SK-N-MC (cell line): Measurements from ENCODE around the gene FUT6.

Experiments
- DNase-seq: peaks from one replicate; pipeline ENCODE4 v3.0.0-alpha.2; 2011; ENCODE audit warnings: low read depth, low spot score
- H3K27ac ChIP-seq: fragments of 200-600 bp; sonication (generic); 2 replicates; pipeline ENCODE4 v1.5.1; 2016; ENCODE audit warnings: mixed run types
- H3K36me3 ChIP-seq: fragments of 200-600 bp; sonication (generic); 2 replicates; pipeline ENCODE4 v1.6.1; 2017; ENCODE audit warnings: antibody characterized with exemption, low read length, mixed read lengths; ENCODE audit not compliant: insufficient read depth
- H3K4me3 ChIP-seq: fragments of 200-600 bp; sonication (generic); 2 replicates; pipeline ENCODE4 v1.5.1; 2016
- H3K9ac ChIP-seq: fragments of 200-600 bp; sonication (generic); 2 replicates; pipeline ENCODE4 v1.8.0; 2017; ENCODE audit warnings: mixed run types, mixed read lengths; ENCODE audit not compliant: insufficient read length
- H3K9me3 ChIP-seq: fragments of 200-600 bp; sonication (generic); 2 replicates; pipeline ENCODE4 v1.6.1; 2017; ENCODE audit warnings: low read depth, mild to moderate bottlenecking, antibody characterized with exemption, low read length, moderate library complexity, mixed read lengths
- EZH2 ChIP-seq: fragments of 200-600 bp; sonication (generic); IDR thresholded peaks from one replicate; pipeline ENCODE4 v1.6.1; 2017; ENCODE audit warnings: antibody characterized with exemption
- FOXP2 ChIP-seq: optimal IDR thresholded peaks from 2 replicates; pipeline ENCODE3; 2011; ENCODE audit warnings: mild to moderate bottlenecking, moderate library complexity; ENCODE audit not compliant: insufficient read depth; ENCODE audit errors: extremely low read length, control extremely low read depth
- POLR2AphosphoS5 ChIP-seq: IDR thresholded peaks from 2 replicates; pipeline ENCODE4 v1.6.1; 2012; ENCODE audit warnings: mild to moderate bottlenecking, low read depth, low read length, borderline replicate concordance

Gene FUT6

DNA sequence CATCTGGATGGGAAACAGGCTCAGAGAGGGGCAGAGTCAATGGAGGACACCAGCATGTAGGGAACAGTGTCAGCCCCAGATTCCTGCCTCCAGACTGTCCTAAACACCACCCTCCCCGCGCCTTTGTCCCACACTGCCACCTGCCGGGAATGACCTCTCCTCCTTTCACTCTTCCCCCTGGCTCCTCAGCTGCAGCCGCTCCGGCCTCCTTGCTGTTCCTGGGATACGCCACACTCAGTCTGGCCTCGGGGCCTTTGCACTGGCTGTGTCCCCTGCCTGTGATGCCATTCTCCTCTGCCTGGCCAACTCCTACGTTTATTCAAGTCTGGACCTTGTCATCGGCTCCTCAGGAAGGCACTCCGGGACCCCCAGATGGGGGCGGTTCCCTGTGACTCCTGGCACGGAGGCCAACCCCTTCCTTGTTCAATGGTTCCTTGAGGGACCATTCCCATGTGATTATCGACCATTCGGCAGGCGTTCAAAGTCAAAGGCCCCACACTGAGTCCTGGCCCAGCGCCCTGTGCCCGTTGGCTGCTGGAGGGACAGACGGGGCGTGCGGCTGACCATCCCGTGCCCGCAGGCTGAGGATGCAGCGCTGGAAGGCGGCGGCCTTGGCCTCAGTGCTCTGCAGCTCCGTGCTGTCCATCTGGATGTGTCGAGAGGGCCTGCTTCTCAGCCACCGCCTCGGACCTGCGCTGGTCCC is 15.8 kb downstream of the FUT6 start:
- Histone ChIP-seq H3K36me3 (no peaks in the 10 kb centered on the region), H3K9ac (no peak overlapping the region), H3K27ac (no peak overlapping the region), H3K4me3 (no peak overlapping the region), H3K9me3 (no peaks in the 10 kb centered on the region)
- DNase-seq: no peak
- TF ChIP-seq EZH2: no peak
- no peak for TF ChIP-seq FOXP2
- TF ChIP-seq POLR2AphosphoS5: no peak

DNA sequence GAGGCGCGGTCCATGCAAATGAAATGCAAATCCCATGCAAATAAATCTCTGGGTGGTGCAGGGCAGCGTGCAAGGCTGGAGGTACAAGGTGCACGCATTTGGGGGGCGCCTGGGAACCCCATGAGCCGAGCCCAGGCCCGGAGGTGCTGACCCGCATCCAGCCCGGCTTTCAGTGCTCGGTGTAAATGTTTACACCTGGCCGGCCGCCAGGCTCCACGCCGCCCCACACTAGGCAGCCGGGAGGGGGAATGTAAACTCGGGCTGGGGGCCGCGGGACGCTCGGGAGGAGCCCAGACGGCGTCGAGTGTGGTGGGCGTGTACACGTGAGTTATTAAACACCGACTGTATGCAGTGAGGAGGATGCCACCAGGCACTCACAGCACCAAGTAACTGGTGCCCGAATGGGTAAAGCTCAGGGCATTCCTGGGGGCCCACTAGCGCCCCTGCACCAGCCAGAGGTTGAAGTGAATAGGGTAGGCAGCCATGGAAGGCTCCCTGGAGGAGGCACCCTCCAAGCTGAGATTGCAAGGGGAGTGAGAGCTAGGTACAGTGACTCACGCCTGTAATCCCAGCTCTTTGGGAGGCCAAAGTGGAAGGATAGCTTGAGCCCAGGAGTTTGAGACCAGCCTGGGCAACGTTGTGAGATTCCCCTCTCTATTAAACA is 17.2 kb downstream of the FUT6 start:
- TF ChIP-seq FOXP2: no peak
- no peak for TF ChIP-seq POLR2AphosphoS5
- TF ChIP-seq EZH2: no peak
- no peak for DNase-seq
- Histone ChIP-seq H3K9me3 (no peaks in the 10 kb centered on the region), H3K9ac (no peak overlapping the region), H3K4me3 (no peak overlapping the region), H3K36me3 (no peaks in the 10 kb centered on the region), H3K27ac (no peak overlapping the region)

DNA sequence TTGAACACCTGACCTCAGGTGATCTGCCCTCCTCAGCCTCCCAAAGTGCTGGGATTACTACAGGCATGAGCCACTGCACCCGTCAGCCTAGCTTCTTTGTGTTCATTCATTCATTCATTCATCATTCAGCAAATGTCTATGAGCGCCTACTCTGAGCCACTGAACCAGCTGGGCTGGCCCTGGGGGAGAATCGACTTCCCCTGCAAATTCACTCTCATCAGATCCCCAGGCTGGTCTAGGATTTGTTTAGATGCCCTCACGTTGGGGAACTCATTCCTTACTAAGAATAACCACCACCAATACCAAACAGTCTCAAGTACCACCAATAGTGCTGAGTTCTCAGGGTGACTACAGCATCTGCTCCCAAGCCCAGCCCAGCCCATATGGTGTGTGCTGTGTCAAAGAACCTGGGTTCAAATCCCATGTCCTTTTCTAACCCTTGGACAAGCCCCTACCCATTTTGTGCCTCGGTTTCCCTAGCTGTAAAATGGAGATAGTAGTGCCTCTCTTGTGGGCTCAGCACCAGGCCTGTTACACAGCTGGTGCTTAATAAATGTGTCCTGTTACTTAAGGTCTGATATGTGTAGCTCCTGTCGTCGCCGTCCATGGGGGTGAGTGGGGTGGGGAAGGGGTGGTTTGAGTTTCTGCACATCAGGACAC is 17.9 kb downstream of the FUT6 start:
- no peak for DNase-seq
- no peak overlapping the region for H3K27ac ChIP-seq
- no peaks in the 10 kb centered on the region for H3K9me3 ChIP-seq
- H3K4me3 ChIP-seq: no peak overlapping the region
- no peak overlapping the region for H3K9ac ChIP-seq
- no peaks in the 10 kb centered on the region for H3K36me3 ChIP-seq
- TF ChIP-seq EZH2: no peak
- TF ChIP-seq FOXP2: no peak
- TF ChIP-seq POLR2AphosphoS5: no peak

DNA sequence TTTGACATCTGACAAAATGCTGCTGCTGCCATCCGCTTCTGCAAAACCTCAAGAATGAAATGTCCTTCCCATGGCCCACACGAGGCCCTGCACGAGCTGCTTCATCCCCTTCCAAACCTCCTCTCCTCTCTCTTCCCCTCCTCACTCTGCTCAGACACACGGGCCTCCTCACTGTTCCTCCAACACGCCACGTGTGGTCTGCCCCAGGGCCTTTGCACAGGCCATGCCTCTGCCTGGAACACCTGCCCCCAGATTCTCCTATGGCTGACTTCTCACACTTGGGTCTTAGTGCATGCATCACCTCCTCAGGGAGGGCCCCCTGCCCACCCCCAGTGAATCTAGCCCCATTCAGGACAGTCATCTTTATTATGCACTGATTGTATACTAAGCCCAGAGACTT is 18.7 kb downstream of the FUT6 start:
- Histone ChIP-seq H3K9ac (no peak overlapping the region), H3K4me3 (no peak overlapping the region), H3K27ac (no peak overlapping the region), H3K36me3 (no peaks in the 10 kb centered on the region), H3K9me3 (no peaks in the 10 kb centered on the region)
- no peak for TF ChIP-seq EZH2
- TF ChIP-seq POLR2AphosphoS5: no peak
- no peak for TF ChIP-seq FOXP2
- no peak for DNase-seq

DNA sequence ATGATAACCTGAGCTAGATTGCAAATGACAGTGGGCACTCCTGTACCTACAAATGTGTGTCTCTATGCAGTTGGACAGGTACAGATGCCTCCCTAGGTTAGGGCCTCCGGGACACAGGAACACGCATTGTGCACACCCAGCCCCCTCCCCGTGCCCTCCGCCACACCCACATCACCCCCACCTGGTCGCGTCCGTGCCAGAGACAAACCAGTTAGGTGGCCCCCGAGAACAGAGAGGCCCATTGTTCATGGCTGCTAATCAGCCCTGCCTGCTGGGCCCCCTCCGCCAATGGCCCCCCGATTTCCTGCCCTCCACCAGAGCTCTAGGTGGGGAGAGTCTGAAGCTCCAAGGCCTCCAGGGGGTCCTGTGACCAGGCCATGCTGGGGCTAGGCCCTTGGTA is 20.9 kb downstream of the FUT6 start:
- no peak for DNase-seq
- no peak overlapping the region for H3K4me3 ChIP-seq
- no peak overlapping the region for H3K27ac ChIP-seq
- no peaks in the 10 kb centered on the region for H3K9me3 ChIP-seq
- no peak overlapping the region for H3K9ac ChIP-seq
- no peaks in the 10 kb centered on the region for H3K36me3 ChIP-seq
- TF ChIP-seq EZH2 (no peak), POLR2AphosphoS5 (no peak), FOXP2 (no peak)

DNA sequence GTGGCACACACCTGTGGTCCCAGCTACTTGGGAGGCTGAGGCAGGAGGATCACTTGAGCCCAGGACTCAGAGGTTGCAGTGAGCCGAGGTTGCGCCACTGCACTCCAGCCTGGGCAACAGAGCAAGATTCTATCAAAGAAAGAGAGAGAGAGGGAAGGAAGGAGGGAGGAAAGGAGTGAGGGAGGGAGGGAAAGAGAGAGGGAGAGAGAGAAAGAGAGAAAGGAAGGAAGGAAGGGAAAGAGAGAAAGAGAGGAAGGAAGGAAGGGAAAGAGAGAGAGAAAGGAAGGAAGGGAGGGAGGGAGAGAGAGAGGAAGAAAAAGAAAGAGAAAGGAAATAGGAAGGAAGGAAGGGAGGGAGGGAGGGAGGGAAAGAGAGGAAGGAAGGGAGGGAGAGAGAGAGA is 22.3 kb downstream of the FUT6 start:
- H3K9ac ChIP-seq: no peak overlapping the region
- H3K27ac ChIP-seq: no peak overlapping the region
- H3K36me3 ChIP-seq: no peaks in the 10 kb centered on the region
- TF ChIP-seq POLR2AphosphoS5: no peak
- no peak for TF ChIP-seq FOXP2
- no peak for TF ChIP-seq EZH2
- no peak overlapping the region for H3K4me3 ChIP-seq
- no peaks in the 10 kb centered on the region for H3K9me3 ChIP-seq
- DNase-seq: no peak

DNA sequence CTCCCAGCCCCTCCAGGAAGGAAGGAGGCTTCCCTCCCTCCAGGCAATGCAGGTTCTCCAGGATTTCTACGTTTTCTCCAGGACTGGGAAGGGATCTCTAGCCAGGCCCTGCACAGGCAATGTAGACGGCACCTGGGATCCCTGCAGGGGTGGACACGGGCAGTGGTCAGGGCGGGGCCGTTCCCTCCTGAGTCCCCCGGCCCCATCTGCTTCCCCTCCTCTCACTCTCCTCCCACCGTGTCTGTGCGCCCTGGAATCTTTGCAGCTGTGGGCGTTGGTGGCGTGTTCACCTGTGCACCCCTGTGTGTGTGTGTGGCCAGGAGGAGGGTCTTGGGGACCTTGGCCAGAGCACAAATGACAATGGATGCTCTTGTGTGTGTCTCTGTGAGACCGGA is 24.7 kb downstream of the FUT6 start:
- Histone ChIP-seq H3K27ac (no peak overlapping the region), H3K36me3 (no peaks in the 10 kb centered on the region), H3K9me3 (no peaks in the 10 kb centered on the region), H3K9ac (no peak overlapping the region), H3K4me3 (no peak overlapping the region)
- no peak for DNase-seq
- TF ChIP-seq EZH2 (no peak), FOXP2 (no peak), POLR2AphosphoS5 (no peak)

DNA sequence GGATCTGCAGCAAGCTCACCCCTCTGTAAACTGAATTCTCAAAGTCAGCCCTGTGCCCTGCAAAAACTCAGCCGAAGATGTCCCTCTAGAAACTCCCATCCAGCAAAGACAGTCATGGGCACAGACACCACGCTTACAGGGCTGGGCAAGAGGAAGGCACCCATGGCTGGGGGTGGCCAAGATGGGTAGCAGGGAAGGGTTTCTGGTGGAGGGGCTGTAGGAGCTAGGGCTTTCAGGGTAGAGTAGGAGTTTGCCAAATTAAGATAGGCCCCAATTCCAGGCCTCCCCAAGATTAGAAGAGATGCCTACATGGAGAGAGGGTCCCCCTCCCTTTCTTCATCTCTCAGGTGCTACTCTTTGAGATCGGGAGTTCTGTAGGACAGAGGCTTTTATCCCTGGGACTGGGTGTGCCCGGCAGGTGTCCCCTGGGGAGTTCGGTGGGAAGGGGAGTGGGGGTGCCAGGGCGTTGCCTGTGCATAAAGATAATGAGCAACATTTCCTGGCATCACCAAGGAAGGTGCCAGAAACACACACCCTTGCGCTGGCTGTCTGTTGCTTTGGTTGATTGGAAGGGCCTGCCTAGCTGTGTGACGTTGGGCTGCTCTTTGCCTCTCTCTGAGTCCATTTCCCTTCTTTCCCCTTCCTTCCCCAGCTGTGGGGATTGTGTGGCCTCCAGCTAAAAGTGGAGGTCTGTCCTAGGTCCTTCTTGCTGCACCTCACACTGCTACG is 25.2 kb downstream of the FUT6 start:
- H3K4me3 ChIP-seq: no peak overlapping the region
- TF ChIP-seq EZH2 (no peak), FOXP2 (no peak), POLR2AphosphoS5 (no peak)
- no peak for DNase-seq
- H3K27ac ChIP-seq: no peak overlapping the region
- no peaks in the 10 kb centered on the region for H3K9me3 ChIP-seq
- H3K9ac ChIP-seq: no peak overlapping the region
- no peaks in the 10 kb centered on the region for H3K36me3 ChIP-seq
